Measurements from ENCODE around the gene SAFB2. TPM values are rescaled to one million over a fixed set of nuclear protein-coding genes. Genes with fewer than 3 reads are reported as not detected.

The SAFB2 gene
- total and polyA plus RNA-seq, 9 of the 15 experiments (the other 6 are each of a cell fraction or from before 2014, with no cell fraction given), result 4.5 to 103 (median 47.3) TPM

DNA sequence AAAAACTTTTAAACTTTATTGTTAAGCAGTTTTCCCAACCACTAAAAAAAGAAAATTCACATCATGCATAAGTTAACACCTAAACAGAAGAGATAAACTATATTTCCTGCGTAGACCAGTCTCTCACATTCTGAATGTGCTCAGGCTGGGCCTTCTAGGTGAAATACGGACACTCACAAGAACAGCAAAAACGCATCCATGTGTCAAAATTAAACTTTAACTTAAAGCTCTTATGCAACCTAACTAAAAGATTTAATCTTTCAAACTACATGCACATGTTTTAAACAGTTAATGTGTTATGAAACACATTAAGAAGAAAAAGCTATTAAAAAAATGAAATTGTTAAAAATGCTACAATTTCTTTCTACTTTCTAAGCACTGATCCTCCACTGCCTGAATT lies 2.6 kb downstream of the SAFB2 start:
- peaks cover 82% of the 10 kb centered on the region for H3K79me2 ChIP-seq (ENCODE audit: control insufficient read depth, insufficient read depth, low read length)
- no peak for FAIRE-seq
- peaks cover 11 to 19% of the 10 kb centered on the region in 2 experiments for H3K4me1 ChIP-seq (replicated peaks in 1 of 2; ENCODE audit: control insufficient read depth in 2 of 2, insufficient read depth in 2 of 2, low read length in 2 of 2)
- TF ChIP-seq MTA2 (IDR thresholded peaks at IDR 0.05; ENCODE audit: low read depth) (no peak), CEBPB (tag; IDR thresholded peaks at IDR 0.05) (0 out of 2 replicates have a peak, but pooled peaks have one; percentile 18)
- no peak overlapping the region; the same call in 1 of the 2 replicates for H3K4me3 ChIP-seq
- peak overlapping the region; percentile 80 for H3K4me2 ChIP-seq (ENCODE audit: insufficient read depth, low read length)
- DNase-seq (ENCODE audit: extremely low read depth in 1 of 4, low spot score in 3 of 4), result no peak
- CTCF ChIA-PET (ENCODE audit: low intra/inter-chr PET ratio), result no interaction called here
- no peak overlapping the region; the same call in 2 of the 3 replicates for H3K27ac ChIP-seq (ENCODE audit: extremely low read depth, low read depth, low read length)
- H2AFZ ChIP-seq (ENCODE audit: low read depth, low read length), result no peak overlapping the region
- H3K36me3 ChIP-seq (ENCODE audit: control insufficient read depth, insufficient read depth, low read length), result peaks cover 71% of the 10 kb centered on the region
- H3K9ac ChIP-seq (ENCODE audit: insufficient read depth in 1 of 2, low read depth in 2 of 2, low read length in 2 of 2), result peak overlapping the region in 1 of 2 experiments; percentile 99; a peak in 2 of 4 replicates
- 71% methylated on average over 3 of the region's 3 CpGs for WGBS (ENCODE audit: insufficient coverage, low coverage, missing lambda C conversion rate)
- no peak for ATAC-seq
- no peaks in the 10 kb centered on the region for H3K9me1 ChIP-seq (ENCODE audit: control insufficient read depth, insufficient read depth, low read length)
- BruUV-seq (replicated peaks), result no TSS peak
- H3K9me3 ChIP-seq (replicated peaks; ENCODE audit: control insufficient read depth, insufficient read depth, low read depth, low read length), result no peaks in the 10 kb centered on the region
- POLR2A ChIA-PET, result interaction anchor here (0.7 to 3.1 kb wide), 6 partner anchors 9 to 280 kb away, joined by 3 to 7 read pairs (median 4); partner anchors contain the start of genes DUS3L and PTPRS
- H4K20me1 ChIP-seq (replicated peaks; ENCODE audit: control insufficient read depth, insufficient read depth, low read length), result peaks cover 13% of the 10 kb centered on the region; the same call in 1 of the 2 replicates
- intact Hi-C loops (cut with micrococcal nuclease), result loop anchor here (10.0 kb wide), 1 partner anchor 65 kb away; the partner anchor contains the start of genes HSD11B1L and MICOS13
- in situ Hi-C loops (cut with MboI), result no loop called here
- no peaks in the 10 kb centered on the region for H3K27me3 ChIP-seq (ENCODE audit: control insufficient read depth in 2 of 2, insufficient read depth in 2 of 2, low read length in 2 of 2)

DNA sequence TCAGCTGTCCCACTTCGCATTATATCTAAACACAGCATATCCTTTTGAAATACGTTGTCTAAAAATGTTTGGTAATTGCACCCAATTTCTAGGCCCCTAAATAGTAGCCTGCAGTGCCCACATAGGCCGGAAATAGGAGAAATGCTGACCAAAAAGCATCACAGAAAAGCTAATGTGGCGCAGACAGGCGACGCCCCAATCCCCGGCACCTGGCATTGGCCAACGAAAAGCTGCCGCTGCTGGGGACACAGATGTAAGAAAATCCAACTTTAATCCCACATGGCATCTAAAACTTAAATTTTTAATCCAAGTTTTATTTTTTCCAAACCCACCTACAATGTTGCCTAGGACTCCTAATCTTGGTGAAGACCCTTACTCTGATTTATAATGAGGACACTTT lies 4.0 kb downstream of the SAFB2 start:
- no peaks in the 10 kb centered on the region for H3K9me3 ChIP-seq (replicated peaks; ENCODE audit: control insufficient read depth, insufficient read depth, low read depth, low read length)
- no peak overlapping the region for H3K27ac ChIP-seq (ENCODE audit: extremely low read depth, low read depth, low read length)
- WGBS (ENCODE audit: insufficient coverage, low coverage, missing lambda C conversion rate), result 91% methylated on average over 9 of the region's 9 CpGs
- FAIRE-seq (no peak), ATAC-seq (no peak), DNase-seq (ENCODE audit: extremely low read depth in 1 of 4, low spot score in 3 of 4) (no peak)
- H3K36me3 ChIP-seq (ENCODE audit: control insufficient read depth, insufficient read depth, low read length), result peaks cover 78% of the 10 kb centered on the region
- H4K20me1 ChIP-seq (replicated peaks; ENCODE audit: control insufficient read depth, insufficient read depth, low read length), result peaks cover 4% of the 10 kb centered on the region; the same call in 1 of the 2 replicates
- ChIA-PET CTCF (ENCODE audit: low intra/inter-chr PET ratio) (no interaction called here), POLR2A (interaction anchor here (0.7 to 1.9 kb wide), 8 partner anchors 9 to 36 kb away, joined by 3 to 7 read pairs (median 5); no protein-coding TSS in a partner anchor)
- H3K9ac ChIP-seq (ENCODE audit: insufficient read depth in 1 of 2, low read depth in 2 of 2, low read length in 2 of 2), result no peak overlapping the region
- H3K4me2 ChIP-seq (ENCODE audit: insufficient read depth, low read length), result no peak overlapping the region
- H3K4me1 ChIP-seq (replicated peaks in 1 of 2; ENCODE audit: control insufficient read depth in 2 of 2, insufficient read depth in 2 of 2, low read length in 2 of 2), result peaks cover 11 to 16% of the 10 kb centered on the region in 2 experiments
- H3K27me3 ChIP-seq (ENCODE audit: control insufficient read depth in 2 of 2, insufficient read depth in 2 of 2, low read length in 2 of 2), result no peaks in the 10 kb centered on the region
- no TSS peak for BruUV-seq (replicated peaks)
- intact Hi-C loops (cut with micrococcal nuclease), result no loop called here
- H3K9me1 ChIP-seq (ENCODE audit: control insufficient read depth, insufficient read depth, low read length), result no peaks in the 10 kb centered on the region
- no peak overlapping the region for H2AFZ ChIP-seq (ENCODE audit: low read depth, low read length)
- H3K4me3 ChIP-seq, result no peak overlapping the region
- peaks cover 75% of the 10 kb centered on the region for H3K79me2 ChIP-seq (ENCODE audit: control insufficient read depth, insufficient read depth, low read length)
- in situ Hi-C loops (cut with MboI), result no loop called here
- TF ChIP-seq PHTF2 (CRISPR knock-in tag; IDR thresholded peaks at IDR 0.05) (no peak), NCOR1 (IDR thresholded peaks at IDR 0.05) (no peak), ZNF212 (CRISPR knock-in tag; IDR thresholded peaks at IDR 0.05) (no peak), ZFPM2 (CRISPR knock-in tag; IDR thresholded peaks at IDR 0.05) (no peak), ZNF431 (CRISPR knock-in tag; IDR thresholded peaks at IDR 0.05) (no peak), ZBTB11 (CRISPR knock-in tag; IDR thresholded peaks at IDR 0.05) (no peak), ZNF583 (CRISPR knock-in tag; IDR thresholded peaks at IDR 0.05) (no peak), NR2C1 (IDR thresholded peaks at IDR 0.05) (no peak), NR2C1 (tag; IDR thresholded peaks at IDR 0.05) (no peak)
- TF ChIP-seq, protein P1, sequence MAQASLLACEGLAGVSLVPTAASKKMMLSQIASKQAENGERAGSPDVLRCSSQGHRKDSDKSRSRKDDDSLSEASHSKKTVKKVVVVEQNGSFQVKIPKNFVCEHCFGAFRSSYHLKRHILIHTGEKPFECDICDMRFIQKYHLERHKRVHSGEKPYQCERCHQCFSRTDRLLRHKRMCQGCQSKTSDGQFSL (CRISPR knock-in tag; IDR thresholded peaks at IDR 0.05), result no peak
- TF ChIP-seq, protein P1 (tag; IDR thresholded peaks at IDR 0.05), result no peak

Measured in K562 (cell line).